Activated CD4-positive, alpha-beta T cell treated with anti-CD3 and anti-CD28 coated beads, Interleukin-2, Interleukin-4, amounts not matched to agents 100 ng/mL and 50 ng/mL, durations not matched to agents 16 hours and 8 hours (primary cell): ENCODE measurements around the gene NRXN3.

ENCODE experiments used
- DNase-seq: peaks from one replicate; pipeline ENCODE4 v3.0.0-alpha.2; 2020; ENCODE audit warnings: low spot score

NRXN3 gene

GRCh38 chr14:79534703-79535353, 1364.7 kb downstream of the NRXN3 start:
- no peak for DNase-seq

GRCh38 chr14:79540394-79540793, 1370.2 kb downstream of the NRXN3 start:
- DNase-seq: no peak

- DNase-seq: no peak
Observed at GRCh38 chr14:79542121-79542520, 1371.9 kb downstream of the NRXN3 start.

- DNase-seq: no peak
Observed at GRCh38 chr14:79543348-79543747, 1373.2 kb downstream of the NRXN3 start.

- DNase-seq: no peak
Observed at GRCh38 chr14:79543967-79544697, 1374.0 kb downstream of the NRXN3 start.

- DNase-seq: no peak
Observed at GRCh38 chr14:79544698-79545070, 1374.5 kb downstream of the NRXN3 start.

- no peak for DNase-seq
Observed at GRCh38 chr14:79548836-79549235, 1378.7 kb downstream of the NRXN3 start.

- no peak for DNase-seq
Observed at GRCh38 chr14:79549515-79549914, 1379.3 kb downstream of the NRXN3 start.

GRCh38 chr14:79551523-79551922, 1381.3 kb downstream of the NRXN3 start:
- DNase-seq: no peak

- DNase-seq: no peak
Observed at GRCh38 chr14:79552778-79553177, 1382.6 kb downstream of the NRXN3 start.

GRCh38 chr14:79554816-79555215, 1384.6 kb downstream of the NRXN3 start:
- DNase-seq: no peak

GRCh38 chr14:79555429-79555828, 1385.3 kb downstream of the NRXN3 start:
- DNase-seq: no peak

- no peak for DNase-seq
Observed at GRCh38 chr14:79557309-79557708, 1387.1 kb downstream of the NRXN3 start.

- DNase-seq: no peak
Observed at GRCh38 chr14:79562185-79562584, 1392.0 kb downstream of the NRXN3 start.

- no peak for DNase-seq
Observed at GRCh38 chr14:79564371-79564770, 1394.2 kb downstream of the NRXN3 start.

- no peak for DNase-seq
Observed at GRCh38 chr14:79567306-79567705, 1397.1 kb downstream of the NRXN3 start.

GRCh38 chr14:79568594-79568993, 1398.4 kb downstream of the NRXN3 start:
- no peak for DNase-seq

- DNase-seq: no peak
Observed at GRCh38 chr14:79569072-79569471, 1398.9 kb downstream of the NRXN3 start.

- no peak for DNase-seq
Observed at GRCh38 chr14:79570648-79571047, 1400.5 kb downstream of the NRXN3 start.

- no peak for DNase-seq
Observed at GRCh38 chr14:79571366-79571765, 1401.2 kb downstream of the NRXN3 start.

GRCh38 chr14:79573486-79573885, 1403.3 kb downstream of the NRXN3 start:
- no peak for DNase-seq

GRCh38 chr14:79575032-79575431, 1404.9 kb downstream of the NRXN3 start:
- DNase-seq: no peak

GRCh38 chr14:79576424-79576823, 1406.3 kb downstream of the NRXN3 start:
- no peak for DNase-seq

GRCh38 chr14:79578470-79578869, 1408.3 kb downstream of the NRXN3 start:
- no peak for DNase-seq
